HS-27A (cell line): ENCODE measurements around the gene CLEC4F.

ENCODE experiments used
- DNase-seq: peaks from one replicate; pipeline ENCODE4 v3.0.0-alpha.2; 2012; ENCODE audit warnings: low read depth, missing footprints

The CLEC4F gene, protein sequence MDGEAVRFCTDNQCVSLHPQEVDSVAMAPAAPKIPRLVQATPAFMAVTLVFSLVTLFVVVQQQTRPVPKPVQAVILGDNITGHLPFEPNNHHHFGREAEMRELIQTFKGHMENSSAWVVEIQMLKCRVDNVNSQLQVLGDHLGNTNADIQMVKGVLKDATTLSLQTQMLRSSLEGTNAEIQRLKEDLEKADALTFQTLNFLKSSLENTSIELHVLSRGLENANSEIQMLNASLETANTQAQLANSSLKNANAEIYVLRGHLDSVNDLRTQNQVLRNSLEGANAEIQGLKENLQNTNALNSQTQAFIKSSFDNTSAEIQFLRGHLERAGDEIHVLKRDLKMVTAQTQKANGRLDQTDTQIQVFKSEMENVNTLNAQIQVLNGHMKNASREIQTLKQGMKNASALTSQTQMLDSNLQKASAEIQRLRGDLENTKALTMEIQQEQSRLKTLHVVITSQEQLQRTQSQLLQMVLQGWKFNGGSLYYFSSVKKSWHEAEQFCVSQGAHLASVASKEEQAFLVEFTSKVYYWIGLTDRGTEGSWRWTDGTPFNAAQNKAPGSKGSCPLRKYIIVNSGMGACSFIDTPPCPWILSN

GRCh38 chr2:70820499-70820898 is at the start of gene CLEC4F:
Gene CLEC4F, minus strand, starts transcription at chr2:70820599. Its CDS starts 76 bp downstream, at chr2:70820523.
- DNase-seq = no peak

GRCh38 chr2:70868970-70869369 is 48.6 kb upstream of the CLEC4F start:
- DNase-seq = no peak

DNA sequence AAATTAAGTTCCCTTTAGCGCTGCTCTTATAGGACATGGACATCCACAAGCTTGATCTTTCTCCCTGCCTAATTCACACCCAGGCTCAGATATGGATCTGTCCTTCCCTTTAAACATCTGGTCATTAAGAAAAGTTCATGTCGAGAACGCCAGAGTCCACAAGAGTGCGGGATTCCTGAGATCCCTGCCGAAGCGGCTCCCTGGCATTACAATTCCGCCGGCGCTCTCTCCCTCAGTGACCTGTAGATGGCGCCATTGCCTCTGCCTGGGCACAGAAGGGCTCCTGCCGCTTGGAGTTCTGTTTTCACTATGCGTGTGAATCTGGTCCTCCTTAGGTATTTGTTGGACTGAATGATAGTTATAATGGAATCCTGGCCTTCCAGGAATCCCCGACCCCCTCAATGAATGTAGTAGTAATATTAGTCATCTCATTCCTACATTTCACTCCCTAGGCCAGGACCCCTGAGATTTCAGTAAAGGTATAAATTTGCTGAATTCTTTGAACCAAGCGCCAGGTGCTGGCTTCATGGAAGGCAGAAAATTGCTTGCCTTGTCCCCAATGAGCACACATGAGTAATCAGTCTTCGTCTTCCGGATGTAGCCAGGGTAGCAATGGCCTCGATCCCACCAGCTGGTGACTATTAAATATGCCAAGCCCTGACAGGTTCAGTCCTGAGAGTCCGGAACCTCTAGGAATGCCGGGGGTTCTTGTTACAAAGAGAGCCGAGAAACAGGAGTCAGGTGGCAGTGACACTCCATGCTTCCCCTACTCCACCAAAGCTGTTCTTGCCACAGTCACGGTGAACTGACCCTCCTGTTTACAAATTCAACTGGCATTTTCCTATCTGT is 41.6 kb upstream of the CLEC4F start:
- no peak for DNase-seq

DNA sequence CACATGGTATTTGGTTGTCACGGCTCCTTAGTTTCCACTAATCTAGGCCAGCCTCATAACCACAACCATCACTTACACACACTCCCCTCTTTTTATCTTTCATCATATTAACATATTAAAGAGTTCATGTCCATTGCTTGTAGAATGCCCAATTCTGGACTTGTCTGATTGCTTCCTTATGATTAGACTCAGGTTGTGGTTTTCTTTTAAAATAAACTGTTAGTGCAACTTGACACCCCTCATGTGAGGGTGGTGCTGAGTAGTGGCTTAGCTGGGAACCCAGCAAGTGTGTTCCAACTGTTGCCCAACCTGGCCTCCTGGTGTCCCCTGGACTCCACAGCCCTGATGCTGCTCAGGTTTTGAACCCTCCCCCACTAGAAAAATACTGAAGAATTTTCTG is 35.3 kb upstream of the CLEC4F start:
- DNase-seq = no peak

GRCh38 chr2:70854411-70854810 is 34.0 kb upstream of the CLEC4F start:
- DNase-seq = no peak

GRCh38 chr2:70852824-70853223 is 32.4 kb upstream of the CLEC4F start:
- no peak for DNase-seq

DNA sequence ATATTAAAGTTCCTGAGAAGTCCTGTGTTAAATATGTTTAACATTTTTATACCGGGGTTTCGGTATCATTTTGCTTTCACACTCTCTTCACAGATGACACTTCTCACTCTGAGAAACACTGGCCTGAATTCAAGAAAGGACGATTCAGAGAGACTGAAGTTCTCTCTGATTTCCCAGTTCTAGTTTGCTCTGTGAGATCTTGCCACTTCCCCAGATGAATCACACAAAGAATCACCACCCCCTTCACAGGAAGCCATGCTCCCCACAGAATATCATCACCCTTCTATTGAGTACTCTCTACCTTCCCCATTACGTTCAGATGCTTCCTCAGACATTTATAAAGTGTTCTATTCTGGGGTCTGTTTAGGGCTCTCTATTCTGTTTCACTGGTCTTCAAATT is 31.3 kb upstream of the CLEC4F start:
- DNase-seq = no peak

DNA sequence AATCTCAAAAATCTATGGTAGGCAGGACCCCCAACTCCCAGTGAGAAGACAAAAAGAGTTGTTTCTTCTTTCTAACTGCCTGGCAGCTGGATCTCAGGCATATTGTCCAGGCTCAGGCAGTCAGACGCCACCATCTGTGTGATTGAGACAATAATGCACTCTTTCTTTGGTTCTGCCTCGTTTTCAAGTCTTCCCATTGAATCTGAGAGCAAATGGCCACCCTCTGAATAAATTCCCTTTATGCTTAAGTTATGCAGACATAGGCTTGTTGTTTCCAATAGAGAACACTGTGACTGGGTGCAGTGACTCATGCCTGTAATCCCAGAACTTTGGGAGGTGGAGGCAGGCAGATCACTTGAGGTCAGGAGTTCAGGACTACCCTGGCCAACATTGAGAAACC is 30.5 kb upstream of the CLEC4F start:
- DNase-seq = no peak

DNA sequence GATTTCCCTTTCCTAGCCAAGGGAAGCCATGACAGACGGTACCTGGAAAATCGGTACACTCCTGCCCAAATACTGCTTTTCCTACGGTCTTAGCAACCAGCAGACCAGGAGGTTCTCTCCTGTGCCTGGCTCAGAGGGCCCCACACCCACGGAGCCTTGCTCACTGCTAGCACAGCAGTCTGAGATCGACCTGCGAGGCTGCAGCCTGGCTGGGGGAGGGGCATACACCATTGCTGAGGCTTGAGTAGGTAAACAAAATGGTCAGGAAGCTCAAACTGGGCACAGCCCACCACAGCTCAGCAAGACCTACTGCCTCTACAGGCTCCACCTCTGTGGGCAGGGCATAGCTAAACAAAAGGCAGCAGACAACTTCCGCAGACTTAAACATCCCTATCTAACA is 22.0 kb upstream of the CLEC4F start:
- no peak for DNase-seq

- no peak for DNase-seq
Observed at GRCh38 chr2:70837980-70838925, 17.9 kb upstream of the CLEC4F start.

DNA sequence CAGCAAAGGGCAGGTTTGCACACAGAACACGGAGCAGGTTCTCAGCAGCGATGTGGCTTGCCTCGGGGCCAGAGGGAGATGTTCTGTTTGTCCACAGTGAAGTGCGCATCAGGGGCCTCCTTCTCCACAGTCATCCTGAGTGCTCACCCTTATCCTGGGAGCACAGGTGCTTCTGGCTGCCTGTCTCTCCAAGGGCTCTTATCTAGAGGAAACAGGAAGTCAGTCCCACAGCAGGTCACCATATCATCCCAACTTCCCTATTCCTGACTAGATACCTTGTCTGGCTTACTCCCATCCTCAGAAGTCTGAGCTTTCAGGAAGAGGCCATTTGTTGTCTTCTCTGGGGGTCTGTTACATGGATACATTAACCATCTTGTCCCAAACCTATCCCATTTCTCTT is 15.2 kb upstream of the CLEC4F start, which contains the start of gene CD207:
CD207 (minus strand) TSS at position 174 of the 400 bp plus-strand sequence; CDS start at position 134, 40 bp downstream.
- no peak for DNase-seq

DNA sequence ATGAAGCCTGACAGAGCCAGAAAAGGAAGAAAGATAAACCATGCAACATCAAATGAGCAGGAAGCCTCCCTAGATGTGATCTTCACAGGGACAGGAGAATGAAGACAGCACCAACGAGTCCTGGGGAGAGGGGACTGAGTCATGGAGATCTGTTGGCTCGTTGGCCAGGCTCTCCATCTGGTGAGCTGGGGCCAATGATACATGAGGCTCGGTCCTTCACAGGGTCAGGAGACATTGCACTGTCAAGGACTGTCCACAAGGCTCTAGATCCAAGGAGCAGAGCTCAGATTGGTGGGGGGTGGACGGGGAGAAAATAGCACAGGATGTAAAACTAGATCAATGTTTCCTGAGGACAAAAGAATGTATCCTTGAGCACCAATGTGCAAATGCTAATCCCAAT is 14.5 kb upstream of the CLEC4F start:
- no peak for DNase-seq

GRCh38 chr2:70834106-70834505 is 13.7 kb upstream of the CLEC4F start:
- DNase-seq = no peak

DNA sequence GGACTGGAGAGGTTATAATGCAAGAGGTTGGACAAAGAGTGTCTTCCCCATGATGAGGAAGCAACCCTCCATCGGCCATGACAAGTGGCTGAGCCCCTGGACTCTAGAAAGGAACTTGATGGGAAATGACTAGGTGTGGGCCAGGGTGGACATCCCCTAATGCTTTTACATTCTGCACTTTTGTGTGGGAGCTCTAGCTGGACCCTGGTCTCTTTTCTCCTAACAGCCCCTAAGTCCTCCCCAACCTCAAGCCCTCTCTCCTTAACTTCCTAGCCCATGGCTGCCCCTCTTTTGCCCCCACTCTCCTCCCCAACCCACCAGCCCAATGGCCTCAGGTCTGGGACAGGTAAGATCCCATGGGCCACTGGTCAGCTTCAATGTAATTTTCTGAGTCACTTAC is 12.8 kb upstream of the CLEC4F start:
- DNase-seq = no peak

- no peak for DNase-seq
Observed at GRCh38 chr2:70832386-70832785, 12.0 kb upstream of the CLEC4F start.

DNA sequence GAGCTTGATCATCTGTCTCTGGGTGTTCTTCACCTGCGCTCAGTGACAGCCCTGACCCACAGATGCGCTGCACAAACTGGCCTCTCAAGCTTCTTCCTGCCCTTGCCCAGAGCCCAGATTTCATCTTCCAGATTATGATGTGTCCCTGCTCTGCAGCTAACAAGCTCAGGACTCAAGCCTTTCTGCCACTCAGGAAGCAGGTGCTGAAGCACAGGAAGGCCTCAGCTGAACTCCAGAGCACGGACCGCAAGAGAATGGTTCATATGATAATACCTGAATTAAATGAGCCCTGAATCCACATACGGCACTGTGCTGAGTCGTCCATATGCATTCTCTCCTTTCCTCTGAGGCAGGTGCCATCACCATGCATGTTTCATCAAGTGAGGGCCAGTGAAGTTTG is 11.5 kb upstream of the CLEC4F start:
- no peak for DNase-seq

DNA sequence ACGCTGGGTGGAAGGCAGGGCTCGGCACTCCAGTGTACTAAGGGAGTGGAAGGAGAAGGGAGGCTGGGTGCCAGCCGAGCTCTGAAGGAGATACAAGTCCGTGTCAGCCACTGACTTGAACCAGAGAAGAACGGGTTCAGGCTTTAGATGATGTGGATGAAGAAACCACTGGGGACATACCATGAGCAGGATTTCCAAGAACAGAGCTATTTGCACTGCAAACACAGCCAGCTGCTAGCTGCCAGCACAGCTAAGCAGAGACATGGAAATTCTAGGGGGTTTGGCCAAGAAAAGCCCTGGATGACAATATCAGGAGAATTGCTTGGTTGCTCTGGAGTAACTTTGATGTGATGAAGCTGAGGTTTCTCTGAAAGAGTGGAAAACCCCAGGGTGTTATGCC is 10.0 kb upstream of the CLEC4F start:
- DNase-seq = no peak

DNA sequence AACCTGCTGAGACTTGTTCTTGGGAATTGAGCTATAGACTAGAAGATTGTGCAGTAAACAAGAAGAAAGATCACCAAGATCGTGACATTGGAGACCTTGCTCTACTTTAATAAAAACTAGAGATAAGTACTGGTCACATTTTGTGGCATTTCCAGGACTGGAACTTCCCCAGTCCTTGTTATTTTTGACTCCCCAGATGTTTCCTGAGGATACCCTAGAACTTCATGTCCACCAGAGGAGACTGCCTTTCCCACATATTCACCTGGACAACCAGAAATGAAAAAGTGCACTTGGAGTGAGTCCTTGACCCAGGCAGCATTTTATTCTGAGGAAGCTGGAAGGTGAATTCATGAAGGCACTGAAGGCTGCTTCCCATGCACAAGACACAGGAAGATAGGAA is 9.5 kb upstream of the CLEC4F start:
- DNase-seq = no peak

- no peak for DNase-seq
Observed at GRCh38 chr2:70828914-70829824, 8.8 kb upstream of the CLEC4F start.

GRCh38 chr2:70828115-70828514 is 7.7 kb upstream of the CLEC4F start:
- no peak for DNase-seq

GRCh38 chr2:70827388-70827787 is 7.0 kb upstream of the CLEC4F start:
- DNase-seq = no peak
